GM21360 (cell line): Measurements from ENCODE around the gene OR51T1.
"Not testable (repeated sequence)": the region's sequence is repeated elsewhere in the genome, so short reads cannot be mapped to it uniquely, and the experiment has no call there.

Experiments
- ATAC-seq: cut with Tn5 transposase; IDR thresholded peaks from one replicate; pipeline ENCODE4 v1.9.1; 2021; ENCODE audit warnings: mild to moderate bottlenecking, moderate library complexity; ENCODE audit not compliant: unreplicated experiment

Gene OR51T1, protein sequence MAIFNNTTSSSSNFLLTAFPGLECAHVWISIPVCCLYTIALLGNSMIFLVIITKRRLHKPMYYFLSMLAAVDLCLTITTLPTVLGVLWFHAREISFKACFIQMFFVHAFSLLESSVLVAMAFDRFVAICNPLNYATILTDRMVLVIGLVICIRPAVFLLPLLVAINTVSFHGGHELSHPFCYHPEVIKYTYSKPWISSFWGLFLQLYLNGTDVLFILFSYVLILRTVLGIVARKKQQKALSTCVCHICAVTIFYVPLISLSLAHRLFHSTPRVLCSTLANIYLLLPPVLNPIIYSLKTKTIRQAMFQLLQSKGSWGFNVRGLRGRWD

DNA sequence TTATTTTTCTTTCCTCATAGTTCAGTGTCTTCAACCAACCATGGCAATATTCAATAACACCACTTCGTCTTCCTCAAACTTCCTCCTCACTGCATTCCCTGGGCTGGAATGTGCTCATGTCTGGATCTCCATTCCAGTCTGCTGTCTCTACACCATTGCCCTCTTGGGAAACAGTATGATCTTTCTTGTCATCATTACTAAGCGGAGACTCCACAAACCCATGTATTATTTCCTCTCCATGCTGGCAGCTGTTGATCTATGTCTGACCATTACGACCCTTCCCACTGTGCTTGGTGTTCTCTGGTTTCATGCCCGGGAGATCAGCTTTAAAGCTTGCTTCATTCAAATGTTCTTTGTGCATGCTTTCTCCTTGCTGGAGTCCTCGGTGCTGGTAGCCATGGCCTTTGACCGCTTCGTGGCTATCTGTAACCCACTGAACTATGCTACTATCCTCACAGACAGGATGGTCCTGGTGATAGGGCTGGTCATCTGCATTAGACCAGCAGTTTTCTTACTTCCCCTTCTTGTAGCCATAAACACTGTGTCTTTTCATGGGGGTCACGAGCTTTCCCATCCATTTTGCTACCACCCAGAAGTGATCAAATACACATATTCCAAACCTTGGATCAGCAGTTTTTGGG is at the start of gene OR51T1:
Gene OR51T1, plus strand, starts transcription at position 41 of the 641 bp plus-strand sequence. Its CDS starts 0 bp downstream, at position 41.
- ATAC-seq = no peak

DNA sequence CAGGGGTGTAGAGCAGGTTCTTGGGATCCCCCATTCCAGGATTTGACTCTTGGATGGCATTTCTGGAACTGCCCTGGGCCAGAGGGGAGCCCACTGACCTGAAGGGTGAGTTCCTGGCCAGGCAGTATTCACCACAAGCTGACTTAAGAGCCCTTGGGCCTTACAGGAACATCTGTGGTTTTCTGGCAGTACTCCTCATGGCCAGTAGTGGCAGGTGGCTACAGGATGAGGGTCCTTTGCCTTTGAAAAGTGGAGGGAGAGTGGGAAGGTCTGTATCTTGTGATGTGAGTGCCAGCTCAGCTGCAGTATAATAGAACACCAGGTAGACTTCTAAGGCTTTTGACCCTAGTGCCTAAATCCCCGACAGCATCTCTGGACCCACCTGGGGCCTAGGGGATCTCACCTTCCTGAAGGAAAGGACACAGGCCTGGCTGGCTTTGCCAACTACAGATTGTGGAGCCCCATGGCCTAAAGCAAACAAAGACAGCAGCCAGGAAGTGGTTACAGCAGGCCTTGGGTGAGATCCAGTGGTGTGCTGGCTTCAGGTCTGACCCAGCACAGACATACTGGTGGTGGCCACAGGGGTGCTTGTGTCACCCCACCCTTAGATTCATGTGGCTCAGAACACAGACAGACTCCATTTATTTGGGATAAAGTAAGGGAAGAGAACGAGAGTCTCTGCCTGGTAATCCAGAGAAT is 41.7 kb upstream of the OR51T1 start:
- no peak for ATAC-seq

DNA sequence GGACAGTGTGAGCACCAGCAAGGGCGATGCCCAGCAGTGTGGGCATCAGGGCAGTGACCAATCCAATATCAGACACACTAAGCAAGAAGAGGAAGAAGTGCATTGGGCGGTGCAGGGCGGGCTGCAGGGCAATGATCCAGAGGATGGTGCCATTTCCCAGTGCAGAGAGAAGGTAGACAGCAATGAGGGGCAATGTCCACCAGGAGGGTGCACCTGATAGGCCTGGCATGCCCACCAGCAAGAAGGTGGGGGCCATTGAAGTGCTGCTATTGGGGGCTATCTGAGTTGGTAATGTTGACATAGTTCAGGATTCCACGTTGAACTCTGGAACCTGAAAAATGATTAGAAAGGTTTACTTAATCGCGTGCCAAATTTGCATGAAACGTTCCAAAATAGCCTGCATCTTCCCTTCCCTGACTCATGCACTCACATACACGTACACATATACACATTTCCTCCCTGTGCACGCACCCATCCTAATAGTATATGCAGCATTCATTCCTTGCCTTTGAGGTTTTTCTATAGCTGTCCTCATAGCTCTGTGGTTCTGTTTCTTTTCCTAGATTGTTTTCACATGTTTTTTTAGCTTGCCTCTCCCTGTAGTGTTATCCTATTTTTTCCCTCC is 32.7 kb upstream of the OR51T1 start, which contains the start of gene OR51S1:
Gene OR51S1, minus strand, starts transcription at position 301 of the 625 bp plus-strand sequence. Its CDS starts 0 bp downstream, at position 301.
- no peak for ATAC-seq

GRCh38 chr11:4851033-4851432 is 30.7 kb upstream of the OR51T1 start:
- ATAC-seq = no peak

GRCh38 chr11:4854286-4854685 is 27.4 kb upstream of the OR51T1 start:
- ATAC-seq = not testable (repeated sequence)

DNA sequence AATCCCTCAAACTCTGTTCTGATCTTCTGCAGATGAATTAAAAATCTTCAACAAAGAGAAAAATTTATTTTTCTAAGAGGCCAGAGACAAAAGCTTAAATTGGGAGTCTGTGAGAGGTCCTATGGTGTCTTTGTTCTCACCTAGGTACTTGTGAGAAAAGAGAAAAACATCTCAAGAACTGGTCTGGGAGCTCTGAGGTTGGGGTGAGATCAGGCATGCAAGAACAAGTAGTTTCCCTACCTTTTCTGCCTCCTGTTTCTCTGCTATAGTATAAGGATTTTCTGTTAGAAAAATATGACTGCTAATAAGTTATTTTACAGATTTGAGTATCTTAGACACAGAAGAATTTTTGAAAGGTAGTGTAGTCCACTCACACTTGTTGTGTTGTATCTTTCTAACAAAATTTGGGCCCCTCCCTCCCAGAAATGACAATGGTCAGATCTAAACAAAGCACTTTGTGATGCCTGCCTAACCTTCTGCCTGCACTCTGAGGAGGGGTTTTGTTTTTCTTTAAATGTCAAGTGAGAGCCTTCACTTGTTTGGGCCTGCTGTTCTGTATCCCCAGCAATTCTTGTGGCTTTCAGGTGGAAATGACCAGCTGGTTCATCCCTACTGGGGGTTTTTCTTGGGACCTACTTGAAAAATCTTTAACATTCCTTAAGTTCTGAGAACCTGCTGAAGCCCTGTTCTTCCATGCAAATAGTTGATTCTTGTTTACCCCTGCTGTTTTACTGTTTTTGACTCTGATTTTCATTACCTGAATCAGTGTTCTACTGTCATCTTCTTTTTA is 19.1 kb upstream of the OR51T1 start:
- no peak for ATAC-seq

DNA sequence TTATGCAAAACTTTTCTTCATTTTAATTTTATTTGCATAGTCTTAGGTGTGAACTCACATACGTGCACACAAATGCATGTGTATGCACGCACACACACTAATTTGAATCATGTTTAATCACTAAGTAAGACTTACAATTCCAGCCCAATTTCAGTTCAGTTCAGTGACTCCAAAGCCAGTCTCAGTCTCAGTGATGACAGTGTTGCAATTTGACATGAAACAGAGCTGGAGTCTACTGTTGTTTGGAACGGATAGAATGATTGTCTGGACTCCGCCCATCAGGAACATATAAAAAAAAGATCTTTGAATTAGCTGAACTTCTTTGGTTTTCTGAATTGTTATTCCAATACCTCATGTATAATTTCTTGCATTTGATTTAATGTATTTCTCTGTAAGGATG is 17.8 kb upstream of the OR51T1 start:
- no peak for ATAC-seq

DNA sequence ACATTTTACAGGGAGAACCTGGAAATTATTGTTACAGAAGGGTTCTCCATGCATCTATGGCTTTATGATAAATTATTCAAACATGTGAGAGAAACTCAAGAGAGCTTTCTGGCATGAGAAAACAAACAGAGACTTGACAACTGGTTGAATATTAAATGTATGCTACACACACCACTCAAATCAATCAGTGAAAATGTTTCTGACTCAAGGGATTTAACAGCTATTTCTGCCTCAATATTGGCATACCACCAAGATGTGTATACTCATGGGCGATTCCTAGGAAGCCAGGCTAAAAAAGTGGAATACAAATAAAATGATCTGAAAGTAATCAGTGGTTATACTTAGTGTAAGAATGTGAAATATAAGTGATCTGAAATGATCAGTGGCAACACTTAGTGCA is 15.8 kb upstream of the OR51T1 start:
- no peak for ATAC-seq

DNA sequence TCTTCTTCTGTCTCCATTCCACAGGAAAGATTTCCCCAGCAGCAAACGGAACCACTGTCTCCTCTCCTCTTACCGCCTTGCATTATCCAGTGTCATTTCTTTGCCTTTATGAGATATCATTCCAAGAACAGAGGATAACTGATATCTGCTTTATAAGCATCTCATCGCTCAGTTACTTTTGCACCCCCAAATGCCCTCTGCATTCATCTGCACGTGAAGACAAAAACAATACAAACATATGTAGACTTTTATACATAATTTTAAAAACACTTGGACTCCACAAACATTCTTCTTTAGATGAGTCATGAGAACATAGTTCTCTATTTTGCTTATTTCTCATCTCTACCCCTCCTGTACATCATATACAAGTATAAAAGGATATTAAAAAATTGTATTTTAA is 512 bp upstream of the OR51T1 start:
- ATAC-seq = no peak

GRCh38 chr11:4882543-4882942 is 843 bp downstream of the OR51T1 start:
- ATAC-seq = no peak

GRCh38 chr11:4884361-4884760 is 2.7 kb downstream of the OR51T1 start:
- ATAC-seq = no peak

GRCh38 chr11:4886186-4886585 is 4.5 kb downstream of the OR51T1 start:
- ATAC-seq = no peak

- no peak for ATAC-seq
Observed at GRCh38 chr11:4887591-4887990, 5.9 kb downstream of the OR51T1 start.

GRCh38 chr11:4890279-4890678 is 8.6 kb downstream of the OR51T1 start:
- ATAC-seq = no peak

GRCh38 chr11:4891996-4892640 is 10.4 kb downstream of the OR51T1 start:
- no peak for ATAC-seq

GRCh38 chr11:4903484-4903883 is 21.8 kb downstream of the OR51T1 start, which contains the start of gene OR51A7:
Gene OR51A7 (plus strand): TSS chr11:4903783. CDS start chr11:4907370, 3,587 bp downstream.
- no peak for ATAC-seq

DNA sequence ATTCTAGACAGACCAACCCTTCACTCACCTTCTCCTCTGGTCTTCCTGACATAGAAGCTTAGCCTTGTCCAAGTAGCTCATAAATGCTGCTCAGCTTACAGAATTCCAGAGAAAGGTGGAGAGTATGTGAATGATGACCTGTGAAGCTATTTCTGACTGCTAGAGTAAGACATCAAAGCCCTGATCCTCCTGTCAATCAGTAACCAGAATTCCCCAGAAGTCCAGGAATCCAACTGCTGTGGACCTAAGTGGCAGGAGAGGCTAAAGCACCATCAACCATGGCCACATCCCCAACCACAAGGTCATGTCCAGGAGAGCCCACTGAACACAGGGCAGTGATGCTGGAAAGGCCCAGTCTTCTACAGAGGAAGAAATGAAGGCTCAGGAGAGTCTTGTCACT is 34.9 kb downstream of the OR51T1 start:
- ATAC-seq = no peak

DNA sequence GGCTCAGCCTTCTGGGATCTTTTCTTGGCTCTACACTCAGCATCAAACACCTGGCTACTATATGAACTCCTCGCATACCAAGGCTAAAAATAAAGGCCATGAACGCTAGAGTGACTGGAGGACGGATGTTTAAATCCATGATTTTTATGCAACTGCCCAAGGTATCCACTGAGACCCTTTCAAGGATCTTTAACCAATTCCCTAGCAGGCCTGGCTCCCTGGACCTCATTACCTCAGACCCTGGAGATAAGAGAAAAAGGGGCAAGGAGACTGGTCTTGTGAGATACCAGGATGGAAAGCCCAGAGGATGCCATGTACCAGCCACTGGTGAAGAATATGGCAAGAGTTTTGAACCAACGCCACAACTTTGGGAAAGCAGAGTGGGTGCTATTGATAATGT is 37.5 kb downstream of the OR51T1 start, which contains the start of gene OR51G2:
Gene OR51G2, minus strand, starts transcription at position 101 of the 400 bp plus-strand sequence. CDS start 3,687 bp downstream, outside the sequence.
- ATAC-seq = no peak

DNA sequence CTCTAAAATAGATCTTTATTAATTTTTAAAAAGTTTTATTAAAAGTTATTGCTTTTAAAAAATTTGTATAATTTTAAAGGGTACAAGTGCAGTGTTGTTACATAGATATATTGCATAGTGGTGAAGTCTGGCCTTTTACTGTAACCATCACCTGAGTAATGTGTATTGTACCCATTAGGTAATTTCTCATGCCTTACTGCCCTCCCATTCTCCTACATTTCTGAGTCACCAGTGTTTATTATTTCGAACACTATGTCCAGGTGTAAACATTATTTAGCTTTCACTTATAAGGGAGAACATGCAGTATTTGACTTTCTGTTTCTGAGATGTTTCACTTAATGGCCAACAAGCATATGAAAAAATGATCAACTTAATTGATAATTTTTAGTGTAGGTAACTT is 40.1 kb downstream of the OR51T1 start:
- ATAC-seq = no peak

DNA sequence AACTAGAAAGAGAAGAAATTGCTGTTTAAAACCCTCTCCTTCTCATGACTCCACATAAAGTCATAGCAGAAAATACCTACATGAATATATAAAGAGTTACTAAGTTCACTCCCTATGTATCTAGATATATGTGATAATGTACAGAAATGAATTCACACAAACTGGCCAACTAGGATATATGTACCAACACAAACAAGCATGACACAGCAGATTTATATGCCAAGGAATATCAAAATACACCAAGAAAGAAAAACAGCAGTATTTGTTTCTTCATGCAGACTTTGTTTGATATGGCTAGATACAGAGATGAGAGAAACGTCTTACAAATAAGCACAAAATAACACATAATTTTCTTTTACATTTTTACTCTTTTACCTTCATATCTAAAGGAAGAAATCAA is 40.6 kb downstream of the OR51T1 start:
- ATAC-seq = no peak
